Measurements from ENCODE around the gene ZNF782. TPM values are rescaled to one million over a fixed set of nuclear protein-coding genes. Genes with fewer than 3 reads are reported as not detected.

ZNF782 gene
- total and polyA plus RNA-seq, 2 donors (not counting 1 experiment from before 2014, with no cell fraction given) = 2.7 to 14.6 TPM

DNA sequence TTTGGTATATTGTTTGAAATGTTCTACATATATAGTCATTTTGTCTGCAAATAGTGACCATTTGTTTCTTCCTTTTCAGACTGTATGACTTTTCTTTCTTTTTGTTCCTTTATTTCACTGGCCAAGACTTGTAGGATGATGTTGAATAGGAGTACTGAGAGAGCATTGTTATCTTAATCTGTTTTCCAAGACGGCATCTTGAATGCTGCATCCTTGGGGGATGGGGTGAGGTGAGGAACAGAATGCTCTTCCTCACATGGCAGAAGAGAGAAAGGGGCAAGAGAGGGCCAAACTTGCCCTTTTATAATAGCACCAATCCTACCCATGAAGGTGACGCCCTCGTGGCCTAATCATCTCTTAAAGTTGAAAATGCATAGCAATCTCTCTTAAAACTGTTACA, 72.8 kb downstream of the ZNF782 start:
- intact Hi-C loops (cut with micrococcal nuclease) = loop anchor here (5.0 kb wide), 1 partner anchor 129 kb away; no protein-coding TSS in a partner anchor
- no peaks in the 10 kb centered on the region for H3K36me3 ChIP-seq (replicated peaks in 1 of 2; ENCODE audit: control extremely low read depth in 1 of 2, control insufficient read depth in 1 of 2, extremely low read depth in 1 of 2, insufficient read depth in 2 of 2, low read length in 1 of 2)
- no peak overlapping the region for H3K4me3 Mint-ChIP-seq
- H3K27ac Mint-ChIP-seq = no peak overlapping the region
- no peaks in the 10 kb centered on the region for H4K20me1 ChIP-seq (ENCODE audit: control insufficient read depth, insufficient read depth, low read length, poor library complexity, severe bottlenecking)
- CTCF ChIA-PET = no interaction called here
- H3K27ac ChIP-seq (ENCODE audit: low read length in 2 of 2) = no peak overlapping the region
- H3K79me2 ChIP-seq (ENCODE audit: control insufficient read depth, insufficient read depth, low read length) = peaks cover 25% of the 10 kb centered on the region
- H3K4me1 Mint-ChIP-seq = peaks cover 25% of the 10 kb centered on the region
- H3K9me3 ChIP-seq (ENCODE audit: control extremely low read depth in 1 of 3, control insufficient read depth in 2 of 3, insufficient read depth in 1 of 3, low read length in 2 of 3) = peaks cover 0 to 8% (median 2%) of the 10 kb centered on the region in 3 donors
- H3K4me1 ChIP-seq (ENCODE audit: control insufficient read depth in 2 of 2, insufficient read depth in 2 of 2, low read length in 2 of 2) = peaks cover 7 to 14% of the 10 kb centered on the region in 2 donors
- no peak overlapping the region for H3K4me2 ChIP-seq (replicated peaks; ENCODE audit: low read depth, low read length, poor library complexity, severe bottlenecking)
- POLR2A ChIA-PET = interaction anchor here (0.6 kb wide), 1 partner anchor 27 kb away, joined by 4 read pairs; no protein-coding TSS in a partner anchor
- no peak overlapping the region for H2AFZ ChIP-seq (ENCODE audit: insufficient read depth, low read depth, low read length, poor library complexity, severe bottlenecking)
- no peak for TF ChIP-seq EZH2 (IDR thresholded peaks at IDR 0.05; ENCODE audit: borderline replicate concordance, insufficient read depth, low read depth, low read length, poor library complexity, severe bottlenecking)
- TF ChIP-seq, protein P1, sequence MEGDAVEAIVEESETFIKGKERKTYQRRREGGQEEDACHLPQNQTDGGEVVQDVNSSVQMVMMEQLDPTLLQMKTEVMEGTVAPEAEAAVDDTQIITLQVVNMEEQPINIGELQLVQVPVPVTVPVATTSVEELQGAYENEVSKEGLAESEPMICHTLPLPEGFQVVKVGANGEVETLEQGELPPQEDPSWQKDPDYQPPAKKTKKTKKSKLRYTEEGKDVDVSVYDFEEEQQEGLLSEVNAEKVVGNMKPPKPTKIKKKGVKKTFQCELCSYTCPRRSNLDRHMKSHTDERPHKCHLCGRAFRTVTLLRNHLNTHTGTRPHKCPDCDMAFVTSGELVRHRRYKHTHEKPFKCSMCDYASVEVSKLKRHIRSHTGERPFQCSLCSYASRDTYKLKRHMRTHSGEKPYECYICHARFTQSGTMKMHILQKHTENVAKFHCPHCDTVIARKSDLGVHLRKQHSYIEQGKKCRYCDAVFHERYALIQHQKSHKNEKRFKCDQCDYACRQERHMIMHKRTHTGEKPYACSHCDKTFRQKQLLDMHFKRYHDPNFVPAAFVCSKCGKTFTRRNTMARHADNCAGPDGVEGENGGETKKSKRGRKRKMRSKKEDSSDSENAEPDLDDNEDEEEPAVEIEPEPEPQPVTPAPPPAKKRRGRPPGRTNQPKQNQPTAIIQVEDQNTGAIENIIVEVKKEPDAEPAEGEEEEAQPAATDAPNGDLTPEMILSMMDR (IDR thresholded peaks at IDR 0.05) = no peak
- ATAC-seq (ENCODE audit: low read depth) = no peak
- WGBS (ENCODE audit: insufficient coverage) = 100% methylated on average over 1 of the region's 3 CpGs
- no peak overlapping the region for H3K9ac ChIP-seq (ENCODE audit: low read length)
- DNase-seq = no peak
- no peaks in the 10 kb centered on the region for H3K27me3 Mint-ChIP-seq
- H3K27me3 ChIP-seq (replicated peaks in 1 of 4; ENCODE audit: control extremely low read depth in 1 of 4, control insufficient read depth in 3 of 4, insufficient read depth in 4 of 4, low read length in 3 of 4) = no peaks in the 10 kb centered on the region
- H3K4me3 ChIP-seq (ENCODE audit: control extremely low read depth in 1 of 5, extremely low read depth in 1 of 5, insufficient read depth in 1 of 5, low read depth in 2 of 5, low read length in 4 of 5) = no peak overlapping the region
- peaks cover 7% of the 10 kb centered on the region for H3K9me3 Mint-ChIP-seq (ENCODE audit: insufficient read depth)

DNA sequence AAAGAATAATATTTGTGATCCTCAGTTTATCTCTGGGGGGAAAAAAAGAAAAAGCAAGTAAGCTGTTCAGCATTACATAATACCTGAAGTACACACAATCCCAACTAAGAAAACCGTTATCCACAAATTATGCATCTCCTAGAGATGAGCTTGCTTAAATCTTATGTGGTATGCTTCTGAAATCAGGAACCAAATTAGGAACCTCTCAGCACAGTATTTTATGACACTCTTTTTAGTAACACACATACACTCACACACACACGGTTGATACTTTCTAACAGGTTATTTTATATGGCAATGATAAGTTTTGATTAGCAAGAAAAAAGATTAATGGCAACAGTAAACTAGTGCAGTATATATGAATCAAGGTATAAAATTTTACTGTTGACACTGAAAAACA, 75.2 kb downstream of the ZNF782 start:
- peak overlapping the region; percentile 95 for H3K9ac ChIP-seq (ENCODE audit: low read length)
- no CpG with 5 or more reads among the region's 2 CpGs for WGBS (ENCODE audit: insufficient coverage)
- Mint-ChIP-seq H3K27me3 (no peaks in the 10 kb centered on the region), H3K9me3 (ENCODE audit: insufficient read depth) (peaks cover 7% of the 10 kb centered on the region), H3K4me3 (peak overlapping the region; percentile 83), H3K27ac (peak overlapping the region; percentile 68), H3K4me1 (peaks cover 25% of the 10 kb centered on the region)
- peaks cover 7 to 14% of the 10 kb centered on the region in 2 donors for H3K4me1 ChIP-seq (ENCODE audit: control insufficient read depth in 2 of 2, insufficient read depth in 2 of 2, low read length in 2 of 2)
- POLR2A ChIA-PET = no interaction called here
- CTCF ChIA-PET = interaction anchor here (0.7 kb wide), 1 partner anchor 853 kb away, joined by 3 read pairs; no protein-coding TSS in a partner anchor
- peaks cover 29% of the 10 kb centered on the region for H3K79me2 ChIP-seq (ENCODE audit: control insufficient read depth, insufficient read depth, low read length)
- ATAC-seq (ENCODE audit: low read depth) (no peak), DNase-seq (peak; percentile 8)
- H3K9me3 ChIP-seq (ENCODE audit: control extremely low read depth in 1 of 3, control insufficient read depth in 2 of 3, insufficient read depth in 1 of 3, low read length in 2 of 3) = peaks cover 0 to 6% (median 0%) of the 10 kb centered on the region in 3 donors
- peaks cover 4 to 17% of the 10 kb centered on the region in 2 experiments for H3K36me3 ChIP-seq (replicated peaks in 1 of 2; ENCODE audit: control extremely low read depth in 1 of 2, control insufficient read depth in 1 of 2, extremely low read depth in 1 of 2, insufficient read depth in 2 of 2, low read length in 1 of 2)
- no peak overlapping the region for H3K27ac ChIP-seq (ENCODE audit: low read length in 2 of 2)
- intact Hi-C loops (cut with micrococcal nuclease) = loop anchor here (2.0 to 5.0 kb wide), 2 partner anchors 74 to 633 kb away; partner anchors contain the start of gene TDRD7
- no peaks in the 10 kb centered on the region for H4K20me1 ChIP-seq (ENCODE audit: control insufficient read depth, insufficient read depth, low read length, poor library complexity, severe bottlenecking)
- H2AFZ ChIP-seq (ENCODE audit: insufficient read depth, low read depth, low read length, poor library complexity, severe bottlenecking) = peak overlapping the region; percentile 92
- no peak for TF ChIP-seq EZH2 (IDR thresholded peaks at IDR 0.05; ENCODE audit: borderline replicate concordance, insufficient read depth, low read depth, low read length, poor library complexity, severe bottlenecking)
- TF ChIP-seq, protein P1 (IDR thresholded peaks at IDR 0.05) = no peak
- peak overlapping the region in 1 of 5 experiments; percentile 80 for H3K4me3 ChIP-seq (ENCODE audit: control extremely low read depth in 1 of 5, extremely low read depth in 1 of 5, insufficient read depth in 1 of 5, low read depth in 2 of 5, low read length in 4 of 5)
- H3K4me2 ChIP-seq (replicated peaks; ENCODE audit: low read depth, low read length, poor library complexity, severe bottlenecking) = peak overlapping the region; percentile 93
- H3K27me3 ChIP-seq (replicated peaks in 1 of 4; ENCODE audit: control extremely low read depth in 1 of 4, control insufficient read depth in 3 of 4, insufficient read depth in 4 of 4, low read length in 3 of 4) = no peaks in the 10 kb centered on the region

Data from B cell (primary cell).